ENCODE measurements around the gene ZFPM1.

The ZFPM1 gene

GRCh38 chr16:88435437-88436355 is 17.4 kb upstream of the ZFPM1 start:
- H3K36me3 ChIP-seq (ENCODE audit: insufficient read depth, insufficient read length, low read length), result peaks cover 32% of the 10 kb centered on the region
- TF ChIP-seq SUZ12 (IDR thresholded peaks at IDR 0.05; ENCODE audit: extremely low read depth, insufficient read depth, insufficient read length), result no peak
- no peak for TF ChIP-seq YY1 (IDR thresholded peaks at IDR 0.05; ENCODE audit: insufficient read depth, insufficient read length)
- no peak for TF ChIP-seq ZNF274 (IDR thresholded peaks at IDR 0.05; ENCODE audit: low read depth, low read length)
- no peak for DNase-seq (ENCODE audit: low read depth, low spot score)
- H3K9me3 ChIP-seq (ENCODE audit: insufficient read depth, low read length), result no peaks in the 10 kb centered on the region
- peak overlapping the region; percentile 17 for H3K9ac ChIP-seq (ENCODE audit: insufficient read length, low read depth)
- H3K4me1 ChIP-seq (ENCODE audit: insufficient read depth, insufficient read length), result peaks cover 15% of the 10 kb centered on the region
- H3K27me3 ChIP-seq (ENCODE audit: insufficient read depth, insufficient read length), result peaks cover 21% of the 10 kb centered on the region
- H3K4me3 ChIP-seq (ENCODE audit: insufficient read length, low read depth), result no peak overlapping the region

GRCh38 chr16:88436796-88437195 is 16.3 kb upstream of the ZFPM1 start:
- Histone ChIP-seq H3K4me1 (ENCODE audit: insufficient read depth, insufficient read length) (peaks cover 13% of the 10 kb centered on the region), H3K27me3 (ENCODE audit: insufficient read depth, insufficient read length) (peaks cover 10% of the 10 kb centered on the region), H3K9me3 (ENCODE audit: insufficient read depth, low read length) (no peaks in the 10 kb centered on the region), H3K4me3 (ENCODE audit: insufficient read length, low read depth) (no peak overlapping the region), H3K9ac (ENCODE audit: insufficient read length, low read depth) (no peak overlapping the region), H3K36me3 (ENCODE audit: insufficient read depth, insufficient read length, low read length) (peaks cover 32% of the 10 kb centered on the region)
- DNase-seq (ENCODE audit: low read depth, low spot score), result no peak
- TF ChIP-seq YY1 (IDR thresholded peaks at IDR 0.05; ENCODE audit: insufficient read depth, insufficient read length), result no peak
- no peak for TF ChIP-seq ZNF274 (IDR thresholded peaks at IDR 0.05; ENCODE audit: low read depth, low read length)
- no peak for TF ChIP-seq SUZ12 (IDR thresholded peaks at IDR 0.05; ENCODE audit: extremely low read depth, insufficient read depth, insufficient read length)

DNA sequence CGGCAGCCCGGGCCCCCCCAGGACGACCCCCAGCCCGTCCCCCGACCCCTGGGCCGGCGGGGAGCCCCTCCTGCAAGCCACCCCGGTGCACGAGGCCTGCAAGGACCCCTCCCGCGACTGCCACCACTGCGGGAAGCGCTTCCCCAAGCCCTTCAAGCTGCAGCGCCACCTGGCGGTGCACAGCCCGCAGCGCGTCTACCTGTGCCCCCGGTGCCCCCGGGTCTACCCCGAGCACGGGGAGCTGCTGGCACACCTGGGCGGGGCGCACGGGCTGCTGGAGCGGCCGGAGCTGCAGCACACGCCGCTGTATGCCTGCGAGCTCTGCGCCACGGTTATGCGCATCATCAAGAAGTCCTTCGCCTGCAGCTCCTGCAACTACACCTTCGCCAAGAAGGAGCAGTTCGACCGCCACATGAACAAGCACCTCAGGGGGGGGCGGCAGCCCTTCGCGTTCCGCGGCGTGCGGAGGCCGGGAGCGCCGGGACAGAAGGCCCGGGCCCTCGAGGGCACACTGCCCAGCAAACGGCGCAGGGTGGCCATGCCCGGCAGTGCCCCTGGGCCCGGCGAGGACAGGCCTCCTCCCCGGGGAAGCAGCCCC is 15.6 kb upstream of the ZFPM1 start:
- Histone ChIP-seq H3K36me3 (ENCODE audit: insufficient read depth, insufficient read length, low read length) (peaks cover 32% of the 10 kb centered on the region), H3K9ac (ENCODE audit: insufficient read length, low read depth) (no peak overlapping the region), H3K4me1 (ENCODE audit: insufficient read depth, insufficient read length) (peaks cover 14% of the 10 kb centered on the region), H3K27me3 (ENCODE audit: insufficient read depth, insufficient read length) (peaks cover 4% of the 10 kb centered on the region), H3K9me3 (ENCODE audit: insufficient read depth, low read length) (no peaks in the 10 kb centered on the region), H3K4me3 (ENCODE audit: insufficient read length, low read depth) (no peak overlapping the region)
- DNase-seq (ENCODE audit: low read depth, low spot score), result no peak
- TF ChIP-seq YY1 (IDR thresholded peaks at IDR 0.05; ENCODE audit: insufficient read depth, insufficient read length) (no peak), ZNF274 (IDR thresholded peaks at IDR 0.05; ENCODE audit: low read depth, low read length) (no peak), SUZ12 (IDR thresholded peaks at IDR 0.05; ENCODE audit: extremely low read depth, insufficient read depth, insufficient read length) (no peak)

GRCh38 chr16:88438084-88438870 is 14.8 kb upstream of the ZFPM1 start:
- no peak for DNase-seq (ENCODE audit: low read depth, low spot score)
- no peaks in the 10 kb centered on the region for H3K9me3 ChIP-seq (ENCODE audit: insufficient read depth, low read length)
- TF ChIP-seq YY1 (IDR thresholded peaks at IDR 0.05; ENCODE audit: insufficient read depth, insufficient read length) (no peak), SUZ12 (IDR thresholded peaks at IDR 0.05; ENCODE audit: extremely low read depth, insufficient read depth, insufficient read length) (no peak), ZNF274 (IDR thresholded peaks at IDR 0.05; ENCODE audit: low read depth, low read length) (no peak)
- peaks cover 32% of the 10 kb centered on the region for H3K36me3 ChIP-seq (ENCODE audit: insufficient read depth, insufficient read length, low read length)
- H3K27me3 ChIP-seq (ENCODE audit: insufficient read depth, insufficient read length), result peaks cover under 1% of the 10 kb centered on the region
- no peak overlapping the region for H3K9ac ChIP-seq (ENCODE audit: insufficient read length, low read depth)
- no peak overlapping the region for H3K4me3 ChIP-seq (ENCODE audit: insufficient read length, low read depth)
- peaks cover 17% of the 10 kb centered on the region for H3K4me1 ChIP-seq (ENCODE audit: insufficient read depth, insufficient read length)

- H3K4me1 ChIP-seq (ENCODE audit: insufficient read depth, insufficient read length), result peaks cover 20% of the 10 kb centered on the region
- H3K4me3 ChIP-seq (ENCODE audit: insufficient read length, low read depth), result no peak overlapping the region
- DNase-seq (ENCODE audit: low read depth, low spot score), result no peak
- H3K9ac ChIP-seq (ENCODE audit: insufficient read length, low read depth), result no peak overlapping the region
- TF ChIP-seq ZNF274 (IDR thresholded peaks at IDR 0.05; ENCODE audit: low read depth, low read length) (no peak), SUZ12 (IDR thresholded peaks at IDR 0.05; ENCODE audit: extremely low read depth, insufficient read depth, insufficient read length) (no peak), YY1 (IDR thresholded peaks at IDR 0.05; ENCODE audit: insufficient read depth, insufficient read length) (no peak)
- peaks cover 5% of the 10 kb centered on the region for H3K27me3 ChIP-seq (ENCODE audit: insufficient read depth, insufficient read length)
- H3K9me3 ChIP-seq (ENCODE audit: insufficient read depth, low read length), result no peaks in the 10 kb centered on the region
- peaks cover 32% of the 10 kb centered on the region for H3K36me3 ChIP-seq (ENCODE audit: insufficient read depth, insufficient read length, low read length)
These were observed 14.1 kb upstream of the ZFPM1 start for GRCh38 chr16:88439016-88439415.

GRCh38 chr16:88439706-88440105 is 13.4 kb upstream of the ZFPM1 start:
- no peak for DNase-seq (ENCODE audit: low read depth, low spot score)
- no peak overlapping the region for H3K4me3 ChIP-seq (ENCODE audit: insufficient read length, low read depth)
- TF ChIP-seq ZNF274 (IDR thresholded peaks at IDR 0.05; ENCODE audit: low read depth, low read length), result no peak
- no peak for TF ChIP-seq YY1 (IDR thresholded peaks at IDR 0.05; ENCODE audit: insufficient read depth, insufficient read length)
- TF ChIP-seq SUZ12 (IDR thresholded peaks at IDR 0.05; ENCODE audit: extremely low read depth, insufficient read depth, insufficient read length), result no peak
- peaks cover 20% of the 10 kb centered on the region for H3K4me1 ChIP-seq (ENCODE audit: insufficient read depth, insufficient read length)
- peaks cover 12% of the 10 kb centered on the region for H3K27me3 ChIP-seq (ENCODE audit: insufficient read depth, insufficient read length)
- H3K36me3 ChIP-seq (ENCODE audit: insufficient read depth, insufficient read length, low read length), result peaks cover 30% of the 10 kb centered on the region
- H3K9ac ChIP-seq (ENCODE audit: insufficient read length, low read depth), result no peak overlapping the region
- H3K9me3 ChIP-seq (ENCODE audit: insufficient read depth, low read length), result no peaks in the 10 kb centered on the region
